ENCODE data around the gene BRSK2.

Gene BRSK2

DNA sequence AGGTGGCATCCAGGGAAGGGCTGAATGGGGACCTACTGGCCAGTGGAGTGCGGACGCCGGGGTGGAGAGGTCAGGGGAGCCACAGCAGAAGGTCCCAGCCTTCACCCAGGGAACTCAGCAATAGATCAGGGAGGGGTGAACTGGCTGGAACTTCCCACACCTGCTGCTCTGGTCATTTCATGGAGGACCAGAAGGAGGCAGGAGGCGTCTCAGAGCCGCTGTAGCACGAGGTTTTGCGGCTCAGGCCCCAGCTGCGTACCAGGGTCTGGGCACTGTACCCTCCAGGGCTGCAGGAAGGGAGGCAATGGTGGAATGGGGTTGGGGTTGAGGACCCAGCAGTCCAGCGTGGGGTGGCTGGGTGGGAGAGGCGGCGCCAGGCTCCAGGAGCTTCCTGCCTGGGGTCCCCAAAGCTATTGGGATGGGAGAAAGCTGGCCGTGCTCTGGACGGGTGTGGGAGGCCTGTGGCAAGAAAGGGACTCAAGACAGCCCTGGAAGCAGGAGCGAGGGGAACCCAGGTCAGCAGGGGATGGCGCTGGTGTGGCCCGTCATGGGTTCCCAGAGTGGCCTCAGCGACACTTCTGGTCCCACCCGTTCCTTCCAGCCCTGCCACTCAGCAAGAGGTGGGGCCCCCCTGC, 20.2 kb upstream of the BRSK2 start:
- Histone ChIP-seq H3K4me1 (ENCODE audit: control insufficient read depth, insufficient read depth, low read length, poor library complexity, severe bottlenecking) (no peaks in the 10 kb centered on the region), H3K27ac (ENCODE audit: low read depth, low read length, severe bottlenecking) (no peak overlapping the region), H3K9me3 (ENCODE audit: control insufficient read depth, low read length) (peaks cover 18% of the 10 kb centered on the region), H3K4me3 (ENCODE audit: extremely low read depth, insufficient read depth, low read length, poor library complexity, severe bottlenecking) (no peak overlapping the region), H3K36me3 (ENCODE audit: control insufficient read depth, insufficient read depth, low read length) (no peaks in the 10 kb centered on the region)
- 82 to 88% methylated on average over 15 to 18 of the region's 18 CpGs for WGBS, 2 experiments (ENCODE audit: insufficient coverage in 2 of 2)

DNA sequence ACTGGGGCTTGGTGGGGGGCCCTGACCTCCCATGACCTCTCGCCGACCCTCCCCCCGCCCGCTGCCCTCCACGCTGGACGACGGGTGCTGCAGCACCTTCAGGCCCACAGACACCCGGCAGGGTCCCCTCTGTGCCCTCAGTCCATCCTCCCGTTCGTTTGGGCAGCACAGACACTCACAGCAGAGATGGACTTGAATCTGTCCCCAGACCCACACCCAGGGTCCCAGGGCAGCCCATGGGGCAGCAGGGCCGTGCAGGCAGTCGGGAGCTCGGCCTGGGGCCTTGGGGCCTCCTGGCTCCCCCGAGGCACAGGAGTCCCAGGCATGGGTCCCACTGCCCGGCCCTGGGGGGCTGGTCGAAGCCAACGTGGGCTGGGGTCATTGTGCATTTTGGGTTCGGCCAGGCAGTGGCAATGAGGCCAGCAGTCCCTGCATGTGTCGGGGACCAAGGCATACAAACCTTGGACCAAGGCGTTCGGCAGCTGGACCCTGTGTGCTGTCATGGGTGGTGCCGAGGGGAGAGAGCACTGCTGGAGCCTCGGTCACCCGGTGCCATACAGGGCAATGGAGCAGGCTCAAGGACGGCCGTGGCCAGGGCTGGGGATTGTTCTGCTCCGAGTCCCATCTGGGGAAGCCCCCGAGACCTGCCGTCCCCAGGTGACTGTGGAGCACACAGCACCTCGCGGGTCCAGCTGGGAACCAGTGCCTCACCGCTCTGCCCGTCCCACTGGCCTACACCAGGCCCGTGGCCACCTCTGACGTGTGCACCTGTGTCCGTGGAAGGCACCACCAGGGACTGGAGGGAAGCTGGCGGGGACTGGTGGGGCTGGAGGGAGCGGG, 19.3 kb upstream of the BRSK2 start:
- Histone ChIP-seq H3K27ac (ENCODE audit: low read depth, low read length, severe bottlenecking) (no peak overlapping the region), H3K4me1 (ENCODE audit: control insufficient read depth, insufficient read depth, low read length, poor library complexity, severe bottlenecking) (no peaks in the 10 kb centered on the region), H3K4me3 (ENCODE audit: extremely low read depth, insufficient read depth, low read length, poor library complexity, severe bottlenecking) (no peak overlapping the region), H3K9me3 (ENCODE audit: control insufficient read depth, low read length) (peaks cover 10% of the 10 kb centered on the region), H3K36me3 (ENCODE audit: control insufficient read depth, insufficient read depth, low read length) (no peaks in the 10 kb centered on the region)
- WGBS, 2 experiments (ENCODE audit: insufficient coverage in 2 of 2), result 88% methylated on average over 23 to 26 of the region's 38 CpGs

DNA sequence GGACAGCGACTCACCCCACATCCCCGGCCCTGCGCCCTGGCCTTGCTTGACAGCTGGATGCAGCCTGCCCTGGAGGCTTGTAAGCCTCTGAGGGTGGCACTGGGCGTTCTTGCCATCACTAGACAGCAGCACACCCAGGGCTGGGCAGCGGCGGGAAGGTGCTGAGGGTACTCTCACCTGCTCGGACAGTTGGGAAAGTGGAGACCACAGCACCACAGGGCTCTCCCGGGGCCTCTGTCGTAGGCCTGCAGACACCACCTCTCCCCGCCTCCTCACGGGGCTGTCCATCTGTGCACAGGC, 18.8 kb upstream of the BRSK2 start:
- WGBS, 2 experiments (ENCODE audit: insufficient coverage in 2 of 2), result 93 to 95% methylated on average over 10 to 11 of the region's 11 CpGs
- no peak overlapping the region for H3K4me3 ChIP-seq (ENCODE audit: extremely low read depth, insufficient read depth, low read length, poor library complexity, severe bottlenecking)

DNA sequence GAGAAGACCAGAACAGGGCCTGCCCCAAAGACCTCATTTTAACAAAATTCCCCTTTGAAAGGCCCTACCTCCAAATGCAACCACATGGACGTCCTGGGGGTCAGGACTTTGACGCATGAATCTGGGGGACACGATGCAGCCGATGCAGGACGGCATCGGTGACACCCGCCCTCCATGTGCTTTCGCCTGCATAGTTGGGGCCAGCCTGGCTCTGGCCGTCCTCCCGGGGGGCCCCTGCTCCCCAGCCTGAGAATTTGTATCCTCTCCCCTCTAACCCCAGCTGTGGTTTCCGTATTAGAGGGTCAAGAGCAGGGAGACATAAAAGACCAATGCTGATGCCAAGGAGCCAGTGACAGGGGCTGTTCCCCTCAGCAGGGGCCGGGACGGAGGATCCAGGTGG, 18.4 kb upstream of the BRSK2 start:
- no peak overlapping the region for H3K27ac ChIP-seq (ENCODE audit: low read depth, low read length, severe bottlenecking)
- WGBS, 2 experiments (ENCODE audit: insufficient coverage in 2 of 2), result 92 to 97% methylated on average over 10 to 12 of the region's 13 CpGs
- H3K4me3 ChIP-seq (ENCODE audit: extremely low read depth, insufficient read depth, low read length, poor library complexity, severe bottlenecking), result no peak overlapping the region
- H3K4me1 ChIP-seq (ENCODE audit: control insufficient read depth, insufficient read depth, low read length, poor library complexity, severe bottlenecking), result no peaks in the 10 kb centered on the region
- no peaks in the 10 kb centered on the region for H3K36me3 ChIP-seq (ENCODE audit: control insufficient read depth, insufficient read depth, low read length)
- H3K9me3 ChIP-seq (ENCODE audit: control insufficient read depth, low read length), result peaks cover 7% of the 10 kb centered on the region

More for the DNA sequence above, 18.8 kb upstream of the BRSK2 start:
- Histone ChIP-seq H3K9me3 (ENCODE audit: control insufficient read depth, low read length) (peaks cover 7% of the 10 kb centered on the region), H3K27ac (ENCODE audit: low read depth, low read length, severe bottlenecking) (no peak overlapping the region), H3K36me3 (ENCODE audit: control insufficient read depth, insufficient read depth, low read length) (no peaks in the 10 kb centered on the region), H3K4me1 (ENCODE audit: control insufficient read depth, insufficient read depth, low read length, poor library complexity, severe bottlenecking) (no peaks in the 10 kb centered on the region)

DNA sequence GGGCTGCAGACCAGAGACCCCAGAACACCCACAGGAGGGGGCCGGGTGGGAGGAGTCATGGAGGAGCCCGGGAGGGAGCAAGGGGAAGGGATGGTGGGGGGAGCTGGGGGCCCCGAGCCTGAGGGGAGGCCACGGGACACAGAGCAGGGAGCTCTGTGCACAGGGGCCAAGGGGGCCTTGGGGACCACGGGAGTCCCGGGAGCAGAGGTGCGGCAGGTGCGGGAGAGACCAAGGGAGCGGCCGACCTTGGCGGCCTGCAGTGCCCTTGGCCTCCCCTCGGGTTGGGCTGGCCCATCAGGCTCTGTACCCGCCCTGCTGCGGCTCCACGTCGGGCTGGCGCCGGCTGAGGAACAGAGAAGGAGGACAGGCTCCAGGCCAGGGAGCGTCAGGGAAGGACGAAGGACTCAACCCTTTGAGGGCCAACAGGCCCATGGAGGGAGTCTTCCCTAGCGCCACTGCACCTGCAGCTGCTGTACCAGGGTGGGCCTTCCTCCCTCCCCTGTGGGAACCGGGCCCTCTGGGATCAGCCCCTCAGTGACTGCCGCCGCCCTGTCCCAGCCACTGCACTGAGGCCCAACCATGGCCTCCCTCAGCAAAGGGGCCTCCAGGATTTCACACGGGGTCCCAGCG, 17.8 kb upstream of the BRSK2 start:
- Histone ChIP-seq H3K27ac (ENCODE audit: low read depth, low read length, severe bottlenecking) (no peak overlapping the region), H3K36me3 (ENCODE audit: control insufficient read depth, insufficient read depth, low read length) (no peaks in the 10 kb centered on the region), H3K9me3 (ENCODE audit: control insufficient read depth, low read length) (peaks cover 7% of the 10 kb centered on the region), H3K4me1 (ENCODE audit: control insufficient read depth, insufficient read depth, low read length, poor library complexity, severe bottlenecking) (no peaks in the 10 kb centered on the region), H3K4me3 (ENCODE audit: extremely low read depth, insufficient read depth, low read length, poor library complexity, severe bottlenecking) (no peak overlapping the region)
- WGBS, 2 experiments (ENCODE audit: insufficient coverage in 2 of 2), result 87 to 90% methylated on average over 21 to 25 of the region's 26 CpGs

DNA sequence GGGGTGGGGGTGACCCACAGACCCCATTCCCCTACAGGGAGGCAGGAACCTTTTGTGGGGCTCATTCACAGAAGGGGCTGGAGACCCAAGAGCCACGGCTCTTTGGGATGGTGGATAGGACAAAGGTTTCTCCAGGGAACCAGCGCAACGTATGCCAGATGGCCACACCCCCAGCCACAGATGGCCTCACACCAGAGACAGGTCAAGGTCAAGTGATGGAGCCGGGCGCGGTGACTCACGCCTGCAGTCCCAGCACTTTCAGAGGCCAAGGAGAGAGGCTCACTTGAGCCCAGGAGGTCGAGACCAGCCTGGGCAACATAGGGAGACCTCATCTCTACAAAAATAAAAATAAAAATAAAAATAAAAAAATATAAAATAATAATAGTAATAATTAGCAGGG, 17.1 kb upstream of the BRSK2 start:
- H3K27ac ChIP-seq (ENCODE audit: low read depth, low read length, severe bottlenecking), result no peak overlapping the region
- 78 to 89% methylated on average over 3 to 6 of the region's 8 CpGs for WGBS, 2 experiments (ENCODE audit: insufficient coverage in 2 of 2)
- H3K4me3 ChIP-seq (ENCODE audit: extremely low read depth, insufficient read depth, low read length, poor library complexity, severe bottlenecking), result no peak overlapping the region
- H3K9me3 ChIP-seq (ENCODE audit: control insufficient read depth, low read length), result peaks cover 3% of the 10 kb centered on the region
- no peaks in the 10 kb centered on the region for H3K4me1 ChIP-seq (ENCODE audit: control insufficient read depth, insufficient read depth, low read length, poor library complexity, severe bottlenecking)
- no peaks in the 10 kb centered on the region for H3K36me3 ChIP-seq (ENCODE audit: control insufficient read depth, insufficient read depth, low read length)

DNA sequence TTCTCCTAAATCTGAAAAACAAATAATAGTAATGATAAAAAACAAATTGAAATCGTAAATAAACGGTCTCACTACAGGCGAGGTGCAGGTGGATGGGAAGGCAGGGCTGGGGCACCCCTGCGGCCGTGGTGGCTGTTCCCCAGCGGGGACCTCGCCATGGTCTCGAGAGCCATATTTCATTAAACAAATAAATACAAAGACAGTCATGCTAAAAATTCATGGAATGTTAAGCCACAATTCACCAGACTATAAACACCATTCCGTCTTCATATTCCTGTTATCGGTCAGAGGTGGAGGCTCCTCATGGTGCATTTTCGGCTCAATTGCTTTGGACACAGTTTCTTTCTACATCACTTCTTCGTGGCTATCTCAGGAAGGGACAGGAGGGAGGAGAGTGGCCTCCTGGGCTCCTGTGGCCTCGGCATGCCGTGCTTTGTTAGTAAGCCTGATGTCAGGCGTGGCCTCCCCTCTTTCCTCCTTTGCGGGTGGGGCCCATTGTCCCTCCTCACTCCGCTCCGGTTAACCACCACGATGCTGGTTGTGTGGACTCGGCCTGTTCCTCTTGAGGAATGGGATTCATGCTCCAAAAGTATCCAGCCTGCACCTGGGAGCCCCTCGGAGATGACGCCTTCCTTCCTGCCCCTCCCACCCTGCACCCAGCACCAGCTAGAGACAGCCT, 16.1 kb upstream of the BRSK2 start:
- Histone ChIP-seq H3K36me3 (ENCODE audit: control insufficient read depth, insufficient read depth, low read length) (no peaks in the 10 kb centered on the region), H3K27ac (ENCODE audit: low read depth, low read length, severe bottlenecking) (no peak overlapping the region), H3K4me1 (ENCODE audit: control insufficient read depth, insufficient read depth, low read length, poor library complexity, severe bottlenecking) (no peaks in the 10 kb centered on the region), H3K4me3 (ENCODE audit: extremely low read depth, insufficient read depth, low read length, poor library complexity, severe bottlenecking) (no peak overlapping the region), H3K9me3 (ENCODE audit: control insufficient read depth, low read length) (no peaks in the 10 kb centered on the region)
- WGBS, 2 experiments (ENCODE audit: insufficient coverage in 2 of 2), result 78 to 82% methylated on average over 17 to 18 of the region's 22 CpGs

DNA sequence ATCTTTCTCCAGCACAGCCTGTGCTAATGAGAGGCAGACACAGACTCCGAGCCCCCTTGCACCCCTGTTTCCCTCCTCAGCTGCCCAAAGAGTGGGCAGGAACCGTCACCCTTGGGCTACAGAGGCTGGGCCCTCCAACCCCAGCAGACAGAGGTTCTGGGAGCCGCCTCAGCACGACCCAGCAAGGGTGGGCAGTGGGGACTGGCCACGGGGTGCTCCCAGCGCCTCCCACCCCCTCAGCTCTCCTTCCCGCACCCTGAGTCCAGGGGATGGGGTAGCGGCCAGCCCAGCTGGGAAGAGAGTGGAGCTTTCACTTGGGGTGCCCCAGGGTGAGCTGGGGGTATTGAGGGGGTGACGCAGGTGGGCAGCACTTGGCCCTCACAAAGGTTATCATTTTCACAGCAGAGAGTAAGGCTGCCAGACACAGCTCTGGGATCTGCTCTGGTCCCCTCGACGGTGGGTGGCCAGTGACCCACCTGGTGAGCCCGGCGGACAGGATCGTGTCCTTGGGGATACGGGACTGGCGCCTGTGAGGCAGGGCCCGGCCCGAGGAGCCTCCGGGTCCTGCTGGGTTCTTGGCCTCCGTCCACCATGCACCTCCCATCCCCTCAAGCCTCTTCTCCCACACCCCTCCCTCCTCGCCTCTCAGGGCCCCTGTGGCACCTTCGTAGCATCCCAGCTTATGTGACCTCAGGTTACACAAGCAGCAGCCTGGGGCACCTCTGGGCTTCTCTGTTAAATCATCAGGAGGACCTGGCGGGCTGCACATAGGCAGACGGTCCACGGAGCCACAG, 14.4 kb upstream of the BRSK2 start:
- Histone ChIP-seq H3K4me1 (ENCODE audit: control insufficient read depth, insufficient read depth, low read length, poor library complexity, severe bottlenecking) (no peaks in the 10 kb centered on the region), H3K36me3 (ENCODE audit: control insufficient read depth, insufficient read depth, low read length) (no peaks in the 10 kb centered on the region), H3K27ac (ENCODE audit: low read depth, low read length, severe bottlenecking) (no peak overlapping the region), H3K4me3 (ENCODE audit: extremely low read depth, insufficient read depth, low read length, poor library complexity, severe bottlenecking) (no peak overlapping the region), H3K9me3 (ENCODE audit: control insufficient read depth, low read length) (no peaks in the 10 kb centered on the region)
- WGBS, 2 experiments (ENCODE audit: insufficient coverage in 2 of 2), result 85 to 93% methylated on average over 14 to 21 of the region's 25 CpGs

DNA sequence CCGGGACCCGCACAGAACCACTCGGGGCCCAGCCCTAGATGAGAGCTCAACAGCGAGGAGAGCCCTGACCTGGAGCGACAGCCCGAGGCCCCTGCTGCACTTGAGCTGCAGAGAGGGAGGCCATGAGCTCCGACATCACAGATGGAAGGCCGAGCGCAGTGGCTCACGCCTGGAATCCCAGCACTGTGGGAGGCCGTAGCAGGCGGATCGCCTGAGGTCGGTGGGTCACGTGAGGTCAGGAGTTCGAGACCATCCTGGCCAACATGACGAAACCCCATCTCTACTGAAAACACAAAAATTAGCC, 13.8 kb upstream of the BRSK2 start:
- H3K4me3 ChIP-seq (ENCODE audit: extremely low read depth, insufficient read depth, low read length, poor library complexity, severe bottlenecking), result no peak overlapping the region
- H3K27ac ChIP-seq (ENCODE audit: low read depth, low read length, severe bottlenecking), result no peak overlapping the region
- H3K9me3 ChIP-seq (ENCODE audit: control insufficient read depth, low read length), result no peaks in the 10 kb centered on the region
- H3K36me3 ChIP-seq (ENCODE audit: control insufficient read depth, insufficient read depth, low read length), result no peaks in the 10 kb centered on the region
- no peaks in the 10 kb centered on the region for H3K4me1 ChIP-seq (ENCODE audit: control insufficient read depth, insufficient read depth, low read length, poor library complexity, severe bottlenecking)
- 84 to 99% methylated on average over 10 of the region's 17 CpGs for WGBS, 2 experiments (ENCODE audit: insufficient coverage in 2 of 2)

DNA sequence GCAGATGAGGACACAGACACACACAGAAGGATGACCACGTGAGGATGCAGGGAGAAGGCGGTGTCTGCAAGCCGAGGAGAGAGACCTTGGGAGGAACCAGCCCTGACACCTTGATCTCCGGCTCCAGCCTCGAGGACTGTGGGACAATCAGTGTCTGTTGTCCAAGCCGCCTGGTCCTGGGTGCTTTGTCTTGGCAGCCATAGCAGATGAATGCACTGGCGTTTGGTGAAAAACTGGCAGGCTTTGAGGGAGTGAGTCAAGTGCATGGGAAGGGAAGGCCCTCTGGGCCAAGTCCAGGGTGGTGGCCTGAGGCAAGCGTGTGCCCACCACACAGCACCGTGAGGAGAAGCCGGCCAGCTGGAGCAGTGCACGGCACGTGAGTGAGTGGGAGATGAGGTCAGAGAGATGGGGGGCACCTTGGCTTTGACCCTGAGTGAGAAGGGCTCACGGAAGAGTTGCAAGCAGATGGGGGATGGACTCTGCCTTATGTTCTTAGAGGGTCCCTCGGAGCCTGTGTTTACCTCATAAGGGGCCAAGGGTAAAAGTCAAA, 12.4 kb upstream of the BRSK2 start:
- Histone ChIP-seq H3K27ac (ENCODE audit: low read depth, low read length, severe bottlenecking) (no peak overlapping the region), H3K4me1 (ENCODE audit: control insufficient read depth, insufficient read depth, low read length, poor library complexity, severe bottlenecking) (no peaks in the 10 kb centered on the region), H3K9me3 (ENCODE audit: control insufficient read depth, low read length) (no peaks in the 10 kb centered on the region), H3K4me3 (ENCODE audit: extremely low read depth, insufficient read depth, low read length, poor library complexity, severe bottlenecking) (no peak overlapping the region), H3K36me3 (ENCODE audit: control insufficient read depth, insufficient read depth, low read length) (no peaks in the 10 kb centered on the region)
- WGBS, 2 experiments (ENCODE audit: insufficient coverage in 2 of 2), result 86 to 88% methylated on average over 11 to 12 of the region's 14 CpGs

All from mesodermal cell (in vitro differentiated cells).